ENCODE data around the gene PIP5KL1.

PIP5KL1 gene

GRCh38 chr9:127918183-127919107 is 12.1 kb downstream of the PIP5KL1 start:
- DNase-seq: peak in 1 of 56 donors; percentile 30

GRCh38 chr9:127917603-127918002 is 13.0 kb downstream of the PIP5KL1 start:
- no peak for DNase-seq

- peak; percentile 63 to 97 (median 92) for DNase-seq
Measured at GRCh38 chr9:127916720-127917581, 13.6 kb downstream of the PIP5KL1 start, which contains the start of gene ST6GALNAC4. Gene ST6GALNAC4 (minus strand): TSS chr9:127917041. CDS start chr9:127916419, 622 bp downstream.

DNA sequence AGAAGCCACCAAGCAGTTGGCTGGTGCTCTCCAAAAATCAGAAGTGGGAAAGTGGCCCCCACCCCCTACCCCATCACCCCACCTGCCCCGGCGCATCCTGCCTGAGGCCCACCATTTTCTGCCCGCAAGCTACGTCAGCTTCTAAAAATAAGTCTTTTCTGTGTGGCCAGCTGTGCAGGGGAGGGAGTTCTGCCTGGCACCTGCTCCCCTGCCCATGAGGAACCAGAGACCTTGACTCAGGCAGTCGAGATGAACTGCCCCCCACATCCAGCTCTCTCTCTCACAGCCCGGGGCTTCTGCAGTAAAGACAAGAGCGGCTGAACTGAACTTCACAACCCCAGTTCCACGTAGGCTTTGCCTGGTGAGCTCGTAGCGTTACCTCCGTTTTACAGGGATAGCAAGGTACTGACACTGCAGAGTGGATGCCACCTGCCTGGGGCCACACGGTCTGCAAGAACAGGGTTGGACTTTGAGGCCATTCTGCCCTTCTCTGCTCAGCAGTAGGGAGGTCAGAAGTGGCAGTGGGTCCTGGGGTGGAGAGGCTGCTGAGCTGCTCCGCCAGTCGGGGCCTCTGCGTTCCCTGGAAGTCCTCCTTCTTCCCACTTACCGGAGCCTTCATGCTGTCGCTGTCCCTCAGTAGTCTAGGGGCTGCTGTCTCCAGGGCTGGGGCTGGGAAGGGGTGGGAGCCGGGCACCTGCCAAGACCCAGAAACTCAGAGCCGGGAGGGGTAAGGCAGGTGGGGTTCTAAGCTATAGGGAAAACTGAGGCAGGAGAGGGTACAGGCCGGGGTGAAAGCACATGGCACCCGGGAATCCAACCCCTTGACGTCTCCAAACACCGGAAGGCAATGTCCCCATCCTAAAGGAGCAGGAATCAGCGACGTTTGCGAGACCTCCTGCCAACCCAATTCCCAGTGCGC is 14.5 kb downstream of the PIP5KL1 start:
- peak in 2 of 56 donors; percentile 44 to 56 for DNase-seq

DNA sequence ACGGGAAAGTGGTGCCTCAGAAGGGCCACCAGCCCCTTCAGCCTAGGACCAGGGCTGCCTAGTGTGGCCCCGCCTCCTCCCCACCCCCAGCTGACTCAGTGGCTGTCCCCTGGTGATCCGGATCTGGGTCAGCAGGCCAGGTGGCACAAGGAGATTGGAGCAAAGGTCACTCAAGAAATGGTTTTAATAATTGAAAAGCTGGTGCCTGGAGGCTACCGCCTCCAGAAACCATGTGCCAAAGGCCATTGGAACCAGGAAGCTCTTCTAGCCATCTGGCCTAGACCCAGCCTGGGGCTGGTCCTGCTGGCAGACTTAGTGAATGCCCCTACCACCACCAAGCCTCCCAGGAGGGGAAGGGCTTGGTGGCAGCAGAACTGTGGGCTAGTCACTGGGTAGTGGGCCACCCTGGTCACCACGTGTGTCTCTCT is 15.2 kb downstream of the PIP5KL1 start:
- no peak for DNase-seq

DNA sequence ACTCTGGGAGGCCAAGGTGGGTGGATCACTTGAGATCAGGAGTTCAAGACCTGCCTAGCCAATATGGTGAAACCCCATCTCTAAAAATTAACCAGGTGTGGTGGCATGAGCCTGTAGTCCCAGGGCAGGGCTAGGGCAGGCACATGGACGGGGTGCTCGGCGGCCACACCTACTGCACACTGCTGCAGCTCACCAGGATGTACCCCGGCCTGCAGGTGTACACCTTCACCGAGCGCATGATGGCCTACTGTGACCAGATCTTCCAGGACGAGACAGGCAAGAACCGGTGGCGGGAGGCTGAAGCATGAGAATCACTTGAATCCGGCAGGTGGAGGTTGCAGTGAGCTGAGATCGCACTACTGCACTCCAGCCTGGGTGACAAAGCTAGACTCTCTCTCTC is 16.9 kb downstream of the PIP5KL1 start:
- DNase-seq: no peak

- DNase-seq: no peak
Measured at GRCh38 chr9:127912882-127913281, 17.7 kb downstream of the PIP5KL1 start.

GRCh38 chr9:127912296-127912695 is 18.3 kb downstream of the PIP5KL1 start:
- DNase-seq: no peak

- no peak for DNase-seq
Measured at GRCh38 chr9:127910613-127911205, 19.9 kb downstream of the PIP5KL1 start.

GRCh38 chr9:127909839-127910273 is 20.7 kb downstream of the PIP5KL1 start:
- DNase-seq: no peak

- no peak for DNase-seq
Measured at GRCh38 chr9:127908660-127908926, 22.0 kb downstream of the PIP5KL1 start.

DNA sequence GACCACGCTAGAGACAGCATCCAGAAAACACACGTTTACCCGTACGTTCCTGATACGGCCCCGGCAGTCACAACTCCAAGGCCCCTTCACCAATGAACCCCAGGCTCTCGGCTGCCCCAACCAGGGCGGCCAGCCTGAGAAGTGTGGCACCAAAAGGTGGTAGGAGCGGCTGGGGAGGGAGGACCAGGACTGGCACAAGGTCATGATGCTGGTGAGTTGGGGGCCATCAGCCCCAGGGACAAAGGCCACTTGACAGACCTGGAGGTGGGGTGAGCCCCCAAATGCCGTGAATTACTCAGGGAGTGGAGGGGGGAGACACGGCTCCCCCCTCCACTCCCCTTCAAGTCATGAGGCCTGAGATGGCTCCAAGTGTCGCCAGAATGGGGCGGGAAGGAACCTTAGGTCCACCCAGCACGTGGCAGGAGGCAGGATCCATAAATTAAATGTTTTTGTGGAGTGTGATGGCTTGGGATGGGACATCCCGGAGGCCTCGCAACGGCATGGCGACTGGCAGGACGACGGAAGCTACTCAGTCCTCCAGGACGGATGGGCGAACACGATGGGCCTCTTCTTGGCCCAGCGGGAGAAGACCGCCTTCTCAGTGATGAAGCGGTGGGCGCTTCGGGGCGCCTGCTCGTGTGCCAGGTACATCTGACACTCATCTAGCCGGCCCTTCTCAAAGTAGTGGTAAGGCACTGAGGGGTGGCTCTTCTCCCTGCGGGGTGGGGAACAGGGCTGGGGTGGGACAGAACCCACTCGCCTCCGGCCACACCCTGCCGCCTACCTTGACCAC is 22.5 kb downstream of the PIP5KL1 start:
- DNase-seq: no peak

DNA sequence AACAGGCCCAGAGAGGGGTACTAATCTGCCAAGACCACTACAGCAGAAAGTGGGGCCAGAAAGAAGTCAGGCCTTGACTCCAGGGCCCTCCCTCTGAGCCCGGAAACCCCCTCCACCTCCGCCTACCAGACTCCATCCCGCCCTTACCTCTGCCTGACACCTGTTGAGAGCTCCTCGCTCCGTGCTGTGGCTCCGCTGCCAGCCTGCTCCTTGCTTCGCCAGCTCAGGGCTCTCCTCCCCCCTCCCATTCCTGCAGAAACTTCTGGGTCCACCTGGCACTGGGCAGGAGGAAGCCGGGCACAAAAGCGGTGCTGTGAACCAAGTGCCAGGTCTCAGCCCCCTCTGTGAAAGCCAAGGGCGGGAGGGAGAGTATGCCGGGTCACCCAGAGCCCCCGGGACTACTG is 24.8 kb downstream of the PIP5KL1 start:
- DNase-seq: peak in 24 of 56 donors; percentile 18 to 65 (median 42)

DNA sequence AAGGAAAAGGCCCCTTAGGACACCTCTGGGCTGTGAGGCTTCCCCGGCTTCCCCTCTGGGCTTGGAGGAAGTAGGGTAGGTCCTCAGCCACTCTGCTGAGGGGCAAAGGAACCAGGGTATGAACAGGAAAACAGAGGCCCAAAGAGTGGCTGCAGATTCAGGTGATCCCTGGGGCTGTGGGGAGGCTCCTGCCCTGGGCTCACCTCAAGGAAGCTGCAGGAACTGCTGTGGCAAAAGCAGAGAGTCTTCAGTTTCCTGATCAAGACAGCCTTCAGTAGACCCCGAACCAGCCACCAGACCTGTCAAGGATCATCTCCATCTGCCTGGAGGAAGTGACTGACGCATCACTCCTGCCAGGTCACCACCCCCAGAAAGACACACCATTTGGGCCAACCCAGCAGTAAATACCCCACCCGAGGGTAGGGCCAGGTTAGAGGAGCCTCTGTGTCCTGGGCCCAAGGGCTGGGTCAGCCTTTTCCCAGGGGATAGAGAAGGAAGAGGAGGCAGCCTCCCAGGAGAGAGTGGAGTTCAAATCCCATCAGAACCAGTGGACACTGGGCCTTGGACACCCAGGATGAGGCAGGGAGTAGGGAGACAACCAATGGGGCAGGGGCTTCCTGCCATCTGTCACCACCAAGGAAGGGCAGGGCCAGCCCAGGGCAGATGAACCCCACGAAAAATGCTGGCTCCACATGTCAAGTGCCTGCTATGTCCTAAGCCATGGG is 25.4 kb downstream of the PIP5KL1 start:
- no peak for DNase-seq

DNA sequence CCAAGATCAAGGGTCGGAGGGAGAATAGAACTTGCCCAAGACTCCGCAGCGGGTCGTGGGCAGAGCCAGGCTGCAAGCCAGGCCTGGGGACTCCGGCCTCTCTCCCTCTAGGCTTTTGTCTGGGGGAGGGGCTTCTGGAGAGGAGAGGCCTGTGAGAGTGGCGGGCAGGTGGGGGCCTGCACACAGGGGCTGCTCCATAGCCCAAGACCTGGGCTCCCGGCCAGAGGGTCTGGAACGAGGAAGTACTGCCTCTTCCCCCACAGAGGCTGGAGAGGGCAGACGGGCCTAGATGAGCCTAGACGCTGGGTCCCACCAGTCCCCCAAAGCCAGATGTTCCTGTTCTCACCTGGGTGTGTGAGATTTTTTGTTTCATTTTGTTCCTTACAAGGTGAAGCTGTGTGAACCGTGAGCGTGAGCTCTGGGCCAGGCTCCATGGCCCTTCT is 26.0 kb downstream of the PIP5KL1 start:
- peak in 6 of 56 donors; percentile 15 to 51 (median 26) for DNase-seq

GRCh38 chr9:127903557-127904475 is 26.8 kb downstream of the PIP5KL1 start:
- no peak for DNase-seq

- peak in 42 of 56 donors; percentile 22 to 85 (median 52) for DNase-seq
Measured at GRCh38 chr9:127899128-127899943, 31.2 kb downstream of the PIP5KL1 start, which contains the start of gene ST6GALNAC6. Gene ST6GALNAC6 (minus strand): TSS chr9:127899603. CDS start chr9:127897981, 1,622 bp downstream.

Data from nucleus accumbens (tissue), 56 donors.